NCI-H2171 (cell line): Measurements from ENCODE around the gene RXYLT1.
"Not testable (repeated sequence)": the region's sequence is repeated elsewhere in the genome, so short reads cannot be mapped to it uniquely, and the experiment has no call there.

Source experiments
- DNase-seq: peaks from one replicate; lab custom pipeline; 2025; lab: John Stamatoyannopoulos, UW

RXYLT1 gene, protein sequence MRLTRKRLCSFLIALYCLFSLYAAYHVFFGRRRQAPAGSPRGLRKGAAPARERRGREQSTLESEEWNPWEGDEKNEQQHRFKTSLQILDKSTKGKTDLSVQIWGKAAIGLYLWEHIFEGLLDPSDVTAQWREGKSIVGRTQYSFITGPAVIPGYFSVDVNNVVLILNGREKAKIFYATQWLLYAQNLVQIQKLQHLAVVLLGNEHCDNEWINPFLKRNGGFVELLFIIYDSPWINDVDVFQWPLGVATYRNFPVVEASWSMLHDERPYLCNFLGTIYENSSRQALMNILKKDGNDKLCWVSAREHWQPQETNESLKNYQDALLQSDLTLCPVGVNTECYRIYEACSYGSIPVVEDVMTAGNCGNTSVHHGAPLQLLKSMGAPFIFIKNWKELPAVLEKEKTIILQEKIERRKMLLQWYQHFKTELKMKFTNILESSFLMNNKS

DNA sequence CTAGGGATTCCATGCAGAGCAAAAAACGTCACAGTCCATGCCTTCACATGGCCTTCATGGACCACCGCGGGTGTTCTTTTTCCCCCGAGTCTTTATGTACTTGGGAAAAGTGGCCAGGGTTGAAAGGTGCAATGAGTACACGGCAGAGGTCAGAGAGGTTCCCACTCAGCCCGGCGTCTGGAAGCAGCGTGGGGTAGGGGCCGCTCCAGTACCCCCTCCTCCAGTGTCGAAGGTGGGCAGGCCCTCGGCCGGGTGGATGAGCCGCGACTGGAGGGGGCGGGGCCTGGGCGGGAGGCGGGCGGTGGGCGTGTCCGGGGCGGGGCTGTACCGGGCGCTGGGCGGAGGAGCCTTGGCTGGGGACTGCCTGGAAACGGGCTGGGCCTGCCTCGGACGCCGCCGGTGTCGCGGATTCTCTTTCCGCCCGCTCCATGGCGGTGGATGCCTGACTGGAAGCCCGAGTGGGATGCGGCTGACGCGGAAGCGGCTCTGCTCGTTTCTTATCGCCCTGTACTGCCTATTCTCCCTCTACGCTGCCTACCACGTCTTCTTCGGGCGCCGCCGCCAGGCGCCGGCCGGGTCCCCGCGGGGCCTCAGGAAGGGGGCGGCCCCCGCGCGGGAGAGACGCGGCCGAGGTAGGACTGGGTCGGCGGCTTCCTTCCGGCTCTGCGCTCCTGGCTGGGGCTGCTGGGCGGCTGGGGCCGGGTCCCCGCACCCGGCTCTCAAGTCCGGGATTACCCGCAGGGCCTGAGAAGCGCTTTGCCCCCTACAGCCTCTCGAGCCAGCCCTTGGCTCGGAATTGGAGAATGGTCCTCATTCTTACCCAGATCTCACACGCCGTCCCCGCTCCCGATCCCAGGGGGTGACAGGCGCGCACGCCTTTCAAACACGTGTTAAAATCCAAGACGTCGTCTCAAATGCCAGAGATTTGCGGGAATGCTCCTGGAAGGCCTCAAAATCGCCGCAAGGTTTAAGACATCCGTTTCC is at the start of gene RXYLT1:
TSS of gene RXYLT1 (plus strand) at position 412 of the 984 bp plus-strand sequence. CDS start at position 464, 52 bp downstream.
- peak; percentile 82 for DNase-seq

GRCh38 chr12:63732779-63733178 is 46.9 kb upstream of the RXYLT1 start:
- not testable (repeated sequence) for DNase-seq

DNA sequence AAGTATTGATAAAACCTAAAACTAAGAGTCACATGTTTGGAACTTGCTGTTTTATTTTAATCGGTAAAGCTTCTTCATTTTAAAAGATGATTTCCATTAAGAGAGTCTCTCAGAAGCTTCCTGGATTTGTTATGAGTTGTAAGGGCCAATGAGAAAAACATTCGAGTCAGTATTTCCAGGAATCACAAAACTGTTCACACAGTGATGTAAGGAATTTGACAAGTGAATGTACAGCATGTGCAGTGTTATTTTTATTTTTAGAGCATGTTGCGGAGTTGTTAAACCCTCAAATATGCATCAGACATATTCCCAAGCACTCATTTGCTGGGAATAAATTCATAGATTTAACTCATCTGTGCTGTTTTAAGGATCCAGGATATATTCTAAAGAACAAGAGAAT is 46.1 kb upstream of the RXYLT1 start:
- not testable (repeated sequence) for DNase-seq

DNA sequence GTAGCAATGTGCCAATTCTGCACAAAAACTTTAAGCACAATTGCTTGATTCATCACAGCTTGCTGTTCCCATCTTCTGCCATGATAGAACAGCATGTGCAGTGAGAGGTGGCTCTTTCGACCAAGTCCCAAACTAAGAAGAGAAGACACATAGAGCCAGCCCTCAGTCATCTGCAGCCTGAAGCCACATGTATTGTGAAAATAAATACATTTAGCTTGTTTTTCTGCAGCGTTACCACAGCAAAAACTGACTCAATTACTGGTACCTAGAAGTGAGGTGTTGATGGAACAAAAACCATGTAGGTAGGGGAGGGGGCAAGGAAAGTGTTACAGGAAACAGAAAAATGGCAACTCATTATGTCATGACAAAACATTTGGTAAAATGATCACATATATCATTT is 39.2 kb upstream of the RXYLT1 start:
- not testable (repeated sequence) for DNase-seq

DNA sequence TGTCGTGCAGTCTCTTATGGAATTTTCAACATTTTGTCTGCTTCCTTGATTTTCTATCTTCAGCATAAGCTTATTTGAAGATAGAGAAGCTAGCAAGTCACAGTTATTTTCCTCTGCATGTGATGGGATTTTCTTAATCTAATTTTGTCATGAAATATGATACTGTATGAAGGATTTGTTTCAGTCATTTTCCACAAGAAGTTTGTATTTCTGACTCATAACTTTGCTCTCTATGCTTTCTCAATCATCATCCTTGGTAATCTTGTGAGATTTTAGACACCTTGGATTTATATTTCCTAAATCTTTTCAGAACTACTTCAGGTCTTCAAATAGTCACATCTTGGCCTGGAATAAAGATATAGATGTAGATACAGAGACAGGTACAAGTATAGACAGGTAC is 38.3 kb upstream of the RXYLT1 start:
- not testable (repeated sequence) for DNase-seq

- DNase-seq: not testable (repeated sequence)
Measured at GRCh38 chr12:63744110-63744509, 35.6 kb upstream of the RXYLT1 start.

- DNase-seq: not testable (repeated sequence)
Measured at GRCh38 chr12:63746470-63746869, 33.2 kb upstream of the RXYLT1 start.

GRCh38 chr12:63747136-63747535 is 32.6 kb upstream of the RXYLT1 start:
- not testable (repeated sequence) for DNase-seq

- no peak for DNase-seq
Measured at GRCh38 chr12:63747553-63747952, 32.2 kb upstream of the RXYLT1 start.

GRCh38 chr12:63752283-63752682 is 27.4 kb upstream of the RXYLT1 start:
- no peak for DNase-seq

DNA sequence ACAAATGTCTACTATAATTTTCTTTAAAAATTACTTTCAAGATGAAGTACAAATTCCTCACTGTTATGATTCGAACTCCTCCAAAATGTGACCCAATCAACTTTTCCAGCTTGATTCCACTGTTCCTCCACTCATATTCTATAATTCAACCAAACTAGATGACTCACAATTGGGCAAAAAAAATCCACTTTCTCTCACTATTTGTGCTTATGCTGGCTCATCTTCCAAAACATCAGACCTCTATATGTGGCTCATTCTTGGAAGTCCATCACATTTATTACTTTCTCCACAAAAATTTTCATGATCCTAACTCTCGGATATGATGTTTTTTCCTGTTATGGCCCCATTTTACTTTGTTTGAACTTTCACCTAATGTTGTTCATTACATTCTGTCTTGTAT is 26.9 kb upstream of the RXYLT1 start:
- DNase-seq: no peak

GRCh38 chr12:63753743-63754142 is 26.0 kb upstream of the RXYLT1 start:
- no peak for DNase-seq

DNA sequence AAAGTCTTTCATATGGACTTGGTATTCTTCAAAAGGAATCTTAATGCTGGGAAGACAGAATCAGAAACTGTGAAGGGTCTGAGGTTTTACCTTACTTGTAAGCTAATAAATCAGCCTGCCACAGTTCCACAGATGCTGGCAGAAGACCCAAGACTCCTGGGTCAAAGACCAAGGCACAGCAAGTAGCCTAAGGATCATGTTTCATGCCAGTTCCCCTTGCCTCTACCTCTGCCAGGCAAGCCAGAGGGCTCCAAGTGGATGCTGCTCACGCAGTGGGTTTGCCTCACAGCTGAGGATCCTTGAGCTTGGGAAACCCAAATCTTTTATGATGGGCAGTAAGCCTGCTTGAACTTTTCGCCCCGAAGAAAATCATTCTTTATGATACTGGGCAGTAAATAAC is 15.2 kb upstream of the RXYLT1 start:
- DNase-seq: no peak

GRCh38 chr12:63766498-63766897 is 13.2 kb upstream of the RXYLT1 start:
- DNase-seq: no peak

- no peak for DNase-seq
Measured at GRCh38 chr12:63770375-63770774, 9.3 kb upstream of the RXYLT1 start.

DNA sequence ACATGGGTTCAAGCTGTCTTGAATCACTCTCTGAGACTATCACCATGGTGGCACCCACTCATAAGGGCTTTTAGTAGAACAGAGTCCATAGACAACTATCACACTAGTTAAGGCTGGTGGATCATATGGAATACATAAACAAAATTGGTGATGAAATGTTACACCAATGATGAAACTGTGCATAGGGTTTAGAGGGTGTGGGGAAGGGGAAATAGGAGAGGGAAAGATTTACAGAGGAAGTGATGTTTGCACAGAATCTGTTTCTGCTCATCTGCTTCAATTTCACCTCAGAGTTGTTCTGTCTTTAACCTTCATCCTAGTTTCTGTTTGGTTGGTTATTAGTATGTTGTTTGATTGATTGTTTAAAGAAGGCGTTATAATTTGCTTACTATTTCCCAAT is 2.4 kb upstream of the RXYLT1 start:
- DNase-seq: no peak

- DNase-seq: no peak
Measured at GRCh38 chr12:63782466-63782865, 2.8 kb downstream of the RXYLT1 start.

DNA sequence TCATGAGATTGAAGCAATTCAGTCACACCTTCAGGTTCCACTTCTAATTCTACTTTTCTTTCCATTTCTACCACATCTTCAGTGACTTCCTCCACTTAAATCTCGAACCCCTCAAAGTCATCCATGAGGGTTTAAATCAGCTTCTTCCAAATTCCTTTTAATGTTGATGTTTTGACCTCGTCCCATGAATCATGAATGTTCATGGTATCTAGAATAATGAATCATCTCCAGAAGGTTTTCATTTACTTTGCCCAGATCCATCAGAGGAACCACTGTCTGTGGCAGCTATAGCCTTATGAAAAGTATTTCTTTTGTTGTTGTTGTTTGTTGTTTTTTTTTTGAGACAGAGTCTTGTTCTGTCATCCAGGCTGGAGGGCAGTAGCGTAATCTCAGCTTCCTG is 7.6 kb downstream of the RXYLT1 start:
- no peak for DNase-seq

GRCh38 chr12:63790608-63790945 is 10.9 kb downstream of the RXYLT1 start:
- no peak for DNase-seq

DNA sequence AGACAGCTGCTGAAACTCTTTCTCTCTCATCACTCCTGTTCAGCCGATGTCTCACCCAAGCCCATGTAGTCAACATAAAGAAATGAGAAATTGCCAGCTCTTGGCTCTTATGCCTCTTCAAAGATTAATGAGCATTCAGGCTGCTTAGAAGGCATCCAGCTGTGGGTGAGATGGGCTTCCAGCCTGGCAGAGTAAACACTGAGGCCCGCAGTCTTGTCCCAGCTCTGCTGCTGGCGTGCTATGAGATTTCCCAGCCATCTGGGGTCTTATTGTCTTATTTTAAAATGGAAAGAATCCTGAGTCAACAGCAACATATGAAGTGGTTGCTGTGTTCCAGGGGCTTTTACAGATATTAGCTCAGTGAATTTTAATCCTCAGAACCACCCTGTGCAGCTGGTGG is 12.6 kb downstream of the RXYLT1 start:
- DNase-seq: peak; percentile 78

GRCh38 chr12:63795032-63795687 is 15.5 kb downstream of the RXYLT1 start:
- DNase-seq: no peak

DNA sequence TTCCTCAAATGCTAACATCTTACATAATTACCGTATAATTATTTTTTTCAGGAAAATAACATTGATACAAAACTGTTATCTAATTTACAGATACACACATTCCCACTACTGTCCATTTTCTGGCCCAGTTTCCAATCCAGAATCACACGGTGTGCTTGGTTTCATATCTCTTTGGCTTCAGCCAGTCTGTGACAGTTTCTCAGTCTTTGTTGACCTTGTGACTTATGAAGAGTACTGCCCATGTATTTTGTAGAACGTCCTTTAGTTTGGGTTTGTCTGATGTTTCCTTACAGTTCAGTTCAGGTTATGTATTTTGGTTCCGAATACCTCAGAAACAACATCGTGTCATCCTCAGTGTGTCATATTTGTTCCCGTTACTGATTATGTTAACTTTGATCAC is 16.2 kb downstream of the RXYLT1 start:
- DNase-seq: no peak
